ENCODE measurements around the gene CLK4.

Gene CLK4

GRCh38 chr5:178626484-178627258, at the start of gene CLK4:
Gene CLK4, minus strand, starts transcription at chr5:178627050. Its CDS starts 3,634 bp downstream, at chr5:178623416.
- peak; percentile 85 for DNase-seq (ENCODE audit: low read depth, low spot score)

DNA sequence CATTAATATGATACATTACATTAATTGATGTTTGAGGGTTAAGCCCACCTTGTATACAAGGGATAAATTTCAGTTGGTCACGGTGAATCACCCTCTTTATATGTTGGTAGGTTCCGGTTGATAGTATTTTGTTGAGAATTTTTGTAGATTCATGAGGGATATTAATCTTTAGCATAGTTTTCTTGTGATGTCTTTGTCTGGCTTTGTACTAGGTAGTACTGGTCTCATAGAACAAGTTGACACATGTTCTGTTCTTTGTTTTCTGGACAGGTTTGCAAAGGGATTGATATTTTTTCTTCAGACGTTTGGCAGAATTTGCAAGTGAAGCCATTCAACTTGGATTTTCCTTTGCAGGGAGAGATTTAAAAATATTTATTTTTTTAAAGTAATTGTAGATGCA, 49.1 kb upstream of the CLK4 start:
- DNase-seq (ENCODE audit: low read depth, low spot score), result no peak

DNA sequence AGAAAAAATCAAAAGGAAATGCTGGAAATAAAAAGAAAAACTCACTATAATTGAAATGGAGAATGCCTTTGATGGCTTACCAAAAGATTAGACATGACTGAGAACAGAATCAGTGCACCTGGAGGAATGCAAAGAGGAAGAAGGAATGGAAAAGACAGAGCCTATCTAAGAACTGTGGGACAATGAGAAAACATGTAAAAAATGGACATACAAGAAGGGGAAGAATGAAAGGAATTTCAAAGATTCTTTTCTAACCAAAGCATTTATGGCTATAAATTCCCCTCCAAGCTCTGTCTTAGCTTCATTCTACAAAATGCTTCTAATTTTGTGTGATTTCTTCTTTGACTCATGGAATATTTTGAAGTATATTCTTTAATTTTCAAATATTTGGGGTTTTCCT, 47.5 kb upstream of the CLK4 start:
- no peak for DNase-seq (ENCODE audit: low read depth, low spot score)

GRCh38 chr5:178673801-178674295, 47.0 kb upstream of the CLK4 start:
- no peak for DNase-seq (ENCODE audit: low read depth, low spot score)

- no peak for DNase-seq (ENCODE audit: low read depth, low spot score)
These were observed 45.8 kb upstream of the CLK4 start for GRCh38 chr5:178672630-178673029.

- DNase-seq (ENCODE audit: low read depth, low spot score), result no peak
These were observed 44.8 kb upstream of the CLK4 start for GRCh38 chr5:178671602-178672144.

DNA sequence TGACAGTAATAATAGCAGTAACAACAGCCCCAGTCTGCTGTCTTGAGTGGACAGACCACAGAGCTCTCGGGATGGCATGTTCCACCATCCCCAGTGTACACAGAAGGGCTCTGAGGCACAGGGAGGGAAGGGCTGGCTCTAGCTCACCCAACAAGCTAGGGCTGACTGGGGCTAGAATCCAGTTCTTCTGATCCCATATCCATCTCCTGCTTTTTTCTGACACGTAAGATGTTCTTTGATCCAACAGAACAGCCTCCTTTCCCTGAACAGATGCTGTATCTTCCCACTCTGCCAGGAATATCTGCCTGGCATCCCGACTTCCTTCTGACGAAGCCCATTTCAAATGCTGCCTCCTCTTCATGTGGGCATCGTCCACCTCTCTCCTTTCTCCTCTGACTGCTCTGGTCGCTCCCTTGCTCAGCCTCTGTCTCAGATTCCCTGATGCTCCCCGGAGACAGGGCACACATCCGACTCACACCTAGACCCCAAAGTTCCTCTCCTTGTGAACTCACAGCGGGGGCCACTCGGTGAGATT, 43.6 kb upstream of the CLK4 start:
- DNase-seq (ENCODE audit: low read depth, low spot score), result no peak

DNA sequence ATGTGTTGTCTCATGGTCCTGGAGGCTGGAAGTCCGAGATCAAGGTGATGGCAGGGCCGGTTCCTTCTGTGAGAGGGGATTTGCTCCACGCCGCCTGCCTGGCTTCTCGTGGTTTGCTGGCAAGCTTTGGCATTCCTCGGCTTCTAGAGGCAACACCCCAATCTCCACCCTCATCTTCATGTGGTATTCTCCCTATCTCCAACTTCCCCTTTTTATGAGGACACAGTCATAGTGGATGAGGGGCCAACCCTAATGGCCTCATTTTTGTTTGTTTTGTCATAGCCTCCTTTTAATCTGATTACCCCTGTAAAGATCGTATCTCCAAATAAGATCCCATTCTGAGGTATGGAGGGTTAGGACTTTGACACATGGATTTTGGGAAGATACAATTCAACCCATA, 41.7 kb upstream of the CLK4 start:
- DNase-seq (ENCODE audit: low read depth, low spot score), result no peak

DNA sequence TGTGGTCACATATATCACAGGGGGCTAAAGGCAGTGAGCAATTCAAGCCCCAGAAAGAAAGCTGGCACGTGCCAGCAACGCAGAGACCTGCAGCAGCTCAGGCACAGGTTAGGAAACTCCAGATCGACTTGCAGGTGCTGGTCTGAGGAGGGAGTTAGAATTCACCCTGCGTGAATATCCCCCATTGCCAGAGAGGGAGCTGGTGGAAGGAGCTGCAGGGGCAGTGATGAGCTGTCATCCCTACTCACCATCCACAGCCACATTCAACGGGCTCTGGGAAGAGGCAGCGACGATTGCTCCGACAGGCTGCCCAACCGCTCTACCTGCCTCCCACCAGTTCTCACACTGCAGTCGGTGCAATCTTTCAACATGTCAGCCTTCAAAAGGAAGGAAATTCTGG, 40.8 kb upstream of the CLK4 start:
- DNase-seq (ENCODE audit: low read depth, low spot score), result no peak

- DNase-seq (ENCODE audit: low read depth, low spot score), result no peak
These were observed 40.3 kb upstream of the CLK4 start for GRCh38 chr5:178667101-178667500.

- DNase-seq (ENCODE audit: low read depth, low spot score), result no peak
These were observed 37.3 kb upstream of the CLK4 start for GRCh38 chr5:178664141-178664540.

GRCh38 chr5:178662541-178662860, 35.7 kb upstream of the CLK4 start:
- no peak for DNase-seq (ENCODE audit: low read depth, low spot score)

GRCh38 chr5:178661836-178662540, 35.1 kb upstream of the CLK4 start:
- DNase-seq (ENCODE audit: low read depth, low spot score), result no peak

- peak; percentile 71 for DNase-seq (ENCODE audit: low read depth, low spot score)
These were observed 24.4 kb upstream of the CLK4 start for GRCh38 chr5:178651046-178651810.

GRCh38 chr5:178650214-178650613, 23.4 kb upstream of the CLK4 start:
- DNase-seq (ENCODE audit: low read depth, low spot score), result no peak

- DNase-seq (ENCODE audit: low read depth, low spot score), result no peak
These were observed 22.7 kb upstream of the CLK4 start for GRCh38 chr5:178649580-178649979.

GRCh38 chr5:178644826-178645545, 18.1 kb upstream of the CLK4 start:
- no peak for DNase-seq (ENCODE audit: low read depth, low spot score)

GRCh38 chr5:178642351-178642909, 15.6 kb upstream of the CLK4 start:
- DNase-seq (ENCODE audit: low read depth, low spot score), result peak; percentile 75

DNA sequence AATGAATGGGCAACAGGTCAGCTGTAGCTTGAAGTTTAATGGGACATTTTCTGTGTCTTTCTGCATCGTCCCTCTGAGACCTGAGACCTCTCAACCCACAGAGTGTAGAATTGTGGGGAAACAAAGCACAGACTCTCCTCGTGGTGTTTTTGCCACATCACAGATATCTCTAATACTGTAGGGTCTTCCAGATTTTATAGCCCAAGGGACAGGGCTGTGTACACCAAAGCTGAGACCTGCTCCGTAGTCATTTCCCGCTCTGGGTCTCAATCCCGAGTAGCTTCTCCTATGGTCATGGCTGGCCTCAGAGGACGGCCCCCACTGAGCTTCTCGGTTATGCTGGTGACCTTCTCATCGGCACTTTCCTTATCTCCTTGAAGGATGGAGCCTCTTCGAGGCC, 14.9 kb upstream of the CLK4 start:
- DNase-seq (ENCODE audit: low read depth, low spot score), result no peak

DNA sequence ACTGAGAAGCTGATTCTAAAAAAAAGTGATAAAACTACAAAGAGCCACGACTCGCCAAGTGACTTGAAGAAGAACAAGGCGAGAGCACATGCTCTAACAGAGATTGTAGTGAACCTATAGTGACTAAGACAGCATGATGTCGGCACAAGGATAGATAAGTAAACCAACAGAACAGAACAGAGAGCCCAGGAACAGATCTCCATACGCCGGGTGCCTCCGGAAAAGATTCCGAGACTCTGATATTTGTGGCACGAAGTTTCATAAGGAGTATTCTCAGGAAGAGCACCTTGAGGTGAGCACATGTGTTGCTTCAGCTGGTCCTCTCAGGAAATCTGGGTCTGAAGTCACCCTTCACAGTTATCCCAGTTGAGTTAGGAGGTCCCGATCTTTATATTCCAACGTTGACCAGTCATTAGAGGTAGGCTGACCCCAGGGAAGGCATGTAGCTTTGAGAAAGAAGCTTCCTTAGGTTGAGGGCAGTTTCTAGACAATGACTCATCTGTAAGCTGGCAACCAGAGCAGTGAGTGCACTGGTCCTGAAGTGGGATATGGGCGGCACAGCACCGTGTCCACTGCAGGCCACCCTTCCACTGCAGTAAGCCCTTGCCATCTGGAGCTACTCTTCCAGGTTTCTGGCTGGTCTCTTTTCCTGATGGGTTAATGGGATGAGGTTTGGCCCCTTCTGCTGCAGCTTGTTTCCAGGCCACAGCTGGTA, 13.6 kb upstream of the CLK4 start:
- no peak for DNase-seq (ENCODE audit: low read depth, low spot score)

All from smooth muscle cell of the brain vasculature (primary cell).